OCI-LY7 (cell line): ENCODE measurements around the gene ZNF746.

Experiments
- EZH2phosphoT487 ChIP-seq: fragments of 200-600 bp; sonication (generic); IDR thresholded peaks from 2 replicates; pipeline ENCODE4 v1.6.1; 2018; ENCODE audit warnings: low read depth, borderline replicate concordance, mild to moderate bottlenecking, mixed run types, antibody characterized with exemption, low read length, moderate library complexity, mixed read lengths
- TF ChIP-seq, protein P1 (sequence below): fragments of 200-600 bp; sonication (generic); conservative IDR thresholded peaks from 2 replicates; pipeline ENCODE4 v1.5.1; 2014; ENCODE audit warnings: mild to moderate bottlenecking, antibody characterized with exemption, low read length, moderate library complexity, mixed read lengths

DNA sequence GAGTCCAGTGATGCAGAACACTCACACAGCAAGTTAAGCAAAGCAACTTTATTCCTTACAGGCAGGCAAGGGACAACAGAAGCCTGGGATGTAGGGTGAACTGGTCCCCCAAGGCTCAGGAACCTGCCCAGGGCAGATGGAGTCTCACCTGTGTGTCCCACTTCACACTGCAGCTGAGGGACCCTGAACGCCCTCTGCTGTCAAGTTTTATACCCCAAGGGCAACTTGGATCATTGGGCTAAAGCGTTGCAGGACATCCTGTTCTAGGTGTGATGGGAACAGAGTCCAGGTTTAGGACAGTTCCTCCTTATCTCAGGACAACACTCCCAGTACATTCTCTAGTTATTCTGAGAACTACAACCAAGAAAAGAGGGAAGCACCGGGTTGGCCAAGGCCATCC, 49.5 kb upstream of the ZNF746 start:
- TF ChIP-seq, protein P1, sequence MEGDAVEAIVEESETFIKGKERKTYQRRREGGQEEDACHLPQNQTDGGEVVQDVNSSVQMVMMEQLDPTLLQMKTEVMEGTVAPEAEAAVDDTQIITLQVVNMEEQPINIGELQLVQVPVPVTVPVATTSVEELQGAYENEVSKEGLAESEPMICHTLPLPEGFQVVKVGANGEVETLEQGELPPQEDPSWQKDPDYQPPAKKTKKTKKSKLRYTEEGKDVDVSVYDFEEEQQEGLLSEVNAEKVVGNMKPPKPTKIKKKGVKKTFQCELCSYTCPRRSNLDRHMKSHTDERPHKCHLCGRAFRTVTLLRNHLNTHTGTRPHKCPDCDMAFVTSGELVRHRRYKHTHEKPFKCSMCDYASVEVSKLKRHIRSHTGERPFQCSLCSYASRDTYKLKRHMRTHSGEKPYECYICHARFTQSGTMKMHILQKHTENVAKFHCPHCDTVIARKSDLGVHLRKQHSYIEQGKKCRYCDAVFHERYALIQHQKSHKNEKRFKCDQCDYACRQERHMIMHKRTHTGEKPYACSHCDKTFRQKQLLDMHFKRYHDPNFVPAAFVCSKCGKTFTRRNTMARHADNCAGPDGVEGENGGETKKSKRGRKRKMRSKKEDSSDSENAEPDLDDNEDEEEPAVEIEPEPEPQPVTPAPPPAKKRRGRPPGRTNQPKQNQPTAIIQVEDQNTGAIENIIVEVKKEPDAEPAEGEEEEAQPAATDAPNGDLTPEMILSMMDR: peak; percentile 67
- no peak for TF ChIP-seq EZH2phosphoT487
